Mucosa of descending colon (tissue), 3 donors: ENCODE results near the gene DSCAML1. TPM values are rescaled to one million over a fixed set of nuclear protein-coding genes. Genes with fewer than 3 reads are reported as not detected.
"Not testable (repeated sequence)": the region's sequence is repeated elsewhere in the genome, so short reads cannot be mapped to it uniquely, and the experiment has no call there.

Source experiments
- ATAC-seq: fragments of 200-7000 bp; cut with Tn5 transposase; one replicate; pipeline ENCODE4 v1.9.1; 2020; ENCODE audit warnings: mild to moderate bottlenecking, moderate library complexity
- DNase-seq, 3 donors: peaks; one replicate each; pipeline ENCODE4 v3.0.0-alpha.2; 2020
- H3K36me3 ChIP-seq: fragments of 200-600 bp; one replicate; pipeline ENCODE4 v1.8.0; 2021; ENCODE audit warnings: low read depth, mild to moderate bottlenecking
- H3K4me1 ChIP-seq: fragments of 200-600 bp; one replicate; pipeline ENCODE4 v1.8.0; 2021; ENCODE audit warnings: low read depth, mild to moderate bottlenecking
- H3K4me3 ChIP-seq: fragments of 200-600 bp; one replicate; pipeline ENCODE4 v1.8.0; 2021; ENCODE audit warnings: mild to moderate bottlenecking
- H3K9me3 ChIP-seq: fragments of 200-600 bp; one replicate; pipeline ENCODE4 v1.8.0; 2021; ENCODE audit warnings: mild to moderate bottlenecking
- intact Hi-C, 2 donors: fragments of 100-400 bp; cut with DNase I in 1 of 2; cut with micrococcal nuclease in 1 of 2; formaldehyde crosslinking; loops; one replicate each; pipeline versions ENCODE4 v1.11.0 to v1.11.1; 2022; cut with DNase I, micrococcal nuclease
- total RNA-seq, 3 donors: library from RNA; stranded (reverse); fragmentation: NEBNext Ultra II Directional in 2 of 3; extraction: Animal tissue kit (Norgen Biotek cat#: 25700) in 2 of 3; gene quantifications; one replicate each; pipeline versions ENCODE4 v1.2.1 to v1.2.4, GENCODE V29; 2021 to 2023
- TF ChIP-seq, protein P1 (sequence below): fragments of 200-600 bp; IDR thresholded peaks from one replicate; pipeline ENCODE4 v1.8.0; 2022; ENCODE audit warnings: antibody characterized with exemption, mild to moderate bottlenecking
- donor health status: DM: no; HTN: no; CAD: no; lungs with moderate emphysema.
- donor health status: DM: no; HTN: no; CAD: no.
- donor health status: DM: no; HTN: yes; CAD: no.

The DSCAML1 gene
- total RNA-seq, 3 donors from 2014 or later = 5.0 to 5.5 (median 5.3) TPM

- ATAC-seq = no peak
- TF ChIP-seq, protein P1, sequence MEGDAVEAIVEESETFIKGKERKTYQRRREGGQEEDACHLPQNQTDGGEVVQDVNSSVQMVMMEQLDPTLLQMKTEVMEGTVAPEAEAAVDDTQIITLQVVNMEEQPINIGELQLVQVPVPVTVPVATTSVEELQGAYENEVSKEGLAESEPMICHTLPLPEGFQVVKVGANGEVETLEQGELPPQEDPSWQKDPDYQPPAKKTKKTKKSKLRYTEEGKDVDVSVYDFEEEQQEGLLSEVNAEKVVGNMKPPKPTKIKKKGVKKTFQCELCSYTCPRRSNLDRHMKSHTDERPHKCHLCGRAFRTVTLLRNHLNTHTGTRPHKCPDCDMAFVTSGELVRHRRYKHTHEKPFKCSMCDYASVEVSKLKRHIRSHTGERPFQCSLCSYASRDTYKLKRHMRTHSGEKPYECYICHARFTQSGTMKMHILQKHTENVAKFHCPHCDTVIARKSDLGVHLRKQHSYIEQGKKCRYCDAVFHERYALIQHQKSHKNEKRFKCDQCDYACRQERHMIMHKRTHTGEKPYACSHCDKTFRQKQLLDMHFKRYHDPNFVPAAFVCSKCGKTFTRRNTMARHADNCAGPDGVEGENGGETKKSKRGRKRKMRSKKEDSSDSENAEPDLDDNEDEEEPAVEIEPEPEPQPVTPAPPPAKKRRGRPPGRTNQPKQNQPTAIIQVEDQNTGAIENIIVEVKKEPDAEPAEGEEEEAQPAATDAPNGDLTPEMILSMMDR = no peak
- intact Hi-C loops = no loop called here
- no peak for DNase-seq
- Histone ChIP-seq H3K36me3 (no peaks in the 10 kb centered on the region), H3K4me3 (no peak overlapping the region), H3K4me1 (no peaks in the 10 kb centered on the region), H3K9me3 (peaks cover 2% of the 10 kb centered on the region)
Measured at GRCh38 chr11:117410861-117411710, 385.9 kb downstream of the DSCAML1 start.

- Histone ChIP-seq H3K4me1 (no peaks in the 10 kb centered on the region), H3K4me3 (no peak overlapping the region), H3K36me3 (no peaks in the 10 kb centered on the region), H3K9me3 (peaks cover 8% of the 10 kb centered on the region)
- intact Hi-C loops = no loop called here
- TF ChIP-seq, protein P1 = no peak
- no peak for ATAC-seq
- DNase-seq = no peak
Measured at GRCh38 chr11:117410238-117410637, 386.8 kb downstream of the DSCAML1 start.

- no peak overlapping the region for H3K4me3 ChIP-seq
- ATAC-seq (no peak), DNase-seq (no peak)
- peaks cover 11% of the 10 kb centered on the region for H3K9me3 ChIP-seq
- TF ChIP-seq, protein P1 = no peak
- intact Hi-C loops = no loop called here
- H3K4me1 ChIP-seq = no peaks in the 10 kb centered on the region
- H3K36me3 ChIP-seq = no peaks in the 10 kb centered on the region
Measured at GRCh38 chr11:117409511-117409910, 387.5 kb downstream of the DSCAML1 start.

- DNase-seq (no peak), ATAC-seq (no peak)
- Histone ChIP-seq H3K4me3 (no peak overlapping the region), H3K4me1 (no peaks in the 10 kb centered on the region), H3K9me3 (peaks cover 11% of the 10 kb centered on the region), H3K36me3 (no peaks in the 10 kb centered on the region)
- TF ChIP-seq, protein P1 = no peak
- intact Hi-C loops = no loop called here
Measured at GRCh38 chr11:117408356-117408755, 388.7 kb downstream of the DSCAML1 start.

GRCh38 chr11:117407016-117407415 is 390.0 kb downstream of the DSCAML1 start:
- peaks cover 11% of the 10 kb centered on the region for H3K9me3 ChIP-seq
- no peak for ATAC-seq
- H3K4me3 ChIP-seq = no peak overlapping the region
- intact Hi-C loops = no loop called here
- DNase-seq = no peak
- H3K36me3 ChIP-seq = no peaks in the 10 kb centered on the region
- TF ChIP-seq, protein P1 = no peak
- no peaks in the 10 kb centered on the region for H3K4me1 ChIP-seq

- DNase-seq, H3K36me3 ChIP-seq, H3K4me3 ChIP-seq, intact Hi-C loops, H3K4me1 ChIP-seq, ATAC-seq: not testable (repeated sequence)
- H3K9me3 ChIP-seq = peaks cover 11% of the 10 kb centered on the region
Measured at GRCh38 chr11:117405898-117406297, 391.1 kb downstream of the DSCAML1 start.

- H3K9me3 ChIP-seq, ATAC-seq, H3K4me3 ChIP-seq, H3K36me3 ChIP-seq, DNase-seq, intact Hi-C loops, H3K4me1 ChIP-seq: not testable (repeated sequence)
Measured at GRCh38 chr11:117399100-117399840, 397.7 kb downstream of the DSCAML1 start.

GRCh38 chr11:117398618-117399017 is 398.4 kb downstream of the DSCAML1 start:
- H3K9me3 ChIP-seq, H3K4me1 ChIP-seq, intact Hi-C loops, DNase-seq, ATAC-seq, H3K4me3 ChIP-seq, H3K36me3 ChIP-seq: not testable (repeated sequence)
